ENCODE results near the gene C19orf73.

- TF ChIP-seq, protein P1, sequence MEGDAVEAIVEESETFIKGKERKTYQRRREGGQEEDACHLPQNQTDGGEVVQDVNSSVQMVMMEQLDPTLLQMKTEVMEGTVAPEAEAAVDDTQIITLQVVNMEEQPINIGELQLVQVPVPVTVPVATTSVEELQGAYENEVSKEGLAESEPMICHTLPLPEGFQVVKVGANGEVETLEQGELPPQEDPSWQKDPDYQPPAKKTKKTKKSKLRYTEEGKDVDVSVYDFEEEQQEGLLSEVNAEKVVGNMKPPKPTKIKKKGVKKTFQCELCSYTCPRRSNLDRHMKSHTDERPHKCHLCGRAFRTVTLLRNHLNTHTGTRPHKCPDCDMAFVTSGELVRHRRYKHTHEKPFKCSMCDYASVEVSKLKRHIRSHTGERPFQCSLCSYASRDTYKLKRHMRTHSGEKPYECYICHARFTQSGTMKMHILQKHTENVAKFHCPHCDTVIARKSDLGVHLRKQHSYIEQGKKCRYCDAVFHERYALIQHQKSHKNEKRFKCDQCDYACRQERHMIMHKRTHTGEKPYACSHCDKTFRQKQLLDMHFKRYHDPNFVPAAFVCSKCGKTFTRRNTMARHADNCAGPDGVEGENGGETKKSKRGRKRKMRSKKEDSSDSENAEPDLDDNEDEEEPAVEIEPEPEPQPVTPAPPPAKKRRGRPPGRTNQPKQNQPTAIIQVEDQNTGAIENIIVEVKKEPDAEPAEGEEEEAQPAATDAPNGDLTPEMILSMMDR (IDR thresholded peaks at IDR 0.05), result no peak
- TF ChIP-seq POLR2A (IDR thresholded peaks at IDR 0.05; ENCODE audit: low read depth) (no peak), EP300 (IDR thresholded peaks at IDR 0.05) (no peak)
These were observed 6.2 kb upstream of the C19orf73 start for GRCh38 chr19:49125025-49125731.

Data from esophagus muscularis mucosa (tissue), 4 donors.